HG03135 (cell line): ENCODE data around the gene ATOH7.
"Not testable (repeated sequence)": the region's sequence is repeated elsewhere in the genome, so short reads cannot be mapped to it uniquely, and the experiment has no call there.

Source experiments
- ATAC-seq: cut with Tn5 transposase; IDR thresholded peaks from one replicate; pipeline ENCODE4 v1.9.1; 2021; ENCODE audit warnings: mild to moderate bottlenecking, moderate library complexity; ENCODE audit not compliant: unreplicated experiment

The ATOH7 gene

DNA sequence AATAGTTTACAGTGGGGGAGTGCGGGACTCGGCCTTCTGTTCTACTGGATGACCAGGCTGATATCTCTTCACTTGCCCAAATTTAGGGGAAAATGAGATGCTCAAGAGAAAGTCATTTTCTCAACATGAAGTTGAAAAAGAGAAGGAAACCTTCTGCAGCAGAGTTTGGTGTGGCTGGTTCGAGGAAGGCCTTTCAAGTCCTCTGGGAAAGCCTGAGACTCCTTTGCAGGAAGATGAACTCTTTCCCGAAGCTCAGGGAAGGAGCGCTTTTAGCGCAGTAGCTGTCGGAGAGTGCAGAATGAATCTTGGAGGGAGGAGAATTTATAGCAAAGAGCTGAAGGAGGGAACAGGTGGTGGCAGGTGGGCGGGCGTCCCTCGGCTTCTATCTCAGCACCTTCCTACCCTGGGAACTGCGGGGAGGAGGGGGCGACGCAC, at the start of gene ATOH7:
Gene ATOH7 (minus strand): TSS at position 297 of the 435 bp plus-strand sequence. CDS start 436 bp downstream, outside the sequence.
- no peak for ATAC-seq

- ATAC-seq, result no peak
Measured at GRCh38 chr10:68280758-68281157, 48.8 kb upstream of the ATOH7 start.

DNA sequence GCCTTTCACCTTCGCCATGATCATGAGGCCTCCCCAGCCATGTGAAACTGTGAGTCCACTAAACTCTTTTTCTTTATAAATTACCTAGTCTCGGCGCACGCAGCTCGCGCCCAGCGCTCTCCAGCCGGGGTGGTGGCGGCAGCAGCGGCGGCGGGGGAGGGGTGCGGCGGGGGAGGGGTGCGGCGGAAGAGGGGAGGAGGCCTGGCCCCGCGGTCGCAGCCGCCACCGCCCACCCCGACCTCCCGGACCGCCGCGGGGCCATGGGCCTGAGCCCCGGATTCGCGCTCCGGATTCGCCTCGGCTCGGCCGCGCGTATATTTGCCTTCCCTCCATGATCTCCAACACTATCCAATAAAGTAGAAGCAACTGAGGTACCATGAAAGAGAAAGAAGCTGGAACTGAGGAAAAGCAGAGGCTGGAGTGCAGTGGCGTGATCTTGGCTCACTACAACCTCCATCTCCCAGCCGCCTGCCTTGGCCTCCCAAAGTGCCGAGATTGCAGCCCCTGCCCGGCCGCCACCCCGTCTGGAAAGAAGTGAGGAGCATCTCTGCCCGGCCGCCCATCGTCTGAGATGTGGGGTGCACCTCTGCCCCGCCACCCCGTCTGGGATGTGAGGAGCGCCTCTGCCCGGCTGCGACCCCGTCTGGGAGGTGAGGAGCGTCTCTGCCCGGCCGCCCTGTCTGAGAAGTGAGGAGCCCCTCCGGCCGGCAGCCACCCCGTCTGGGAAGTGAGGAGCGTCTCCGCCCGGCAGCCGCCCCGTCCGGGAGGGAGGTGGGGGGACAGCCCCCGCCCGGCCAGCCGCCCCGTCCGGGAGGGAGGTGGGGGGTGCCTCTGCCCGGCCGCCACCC, 47.2 kb upstream of the ATOH7 start:
- not testable (repeated sequence) for ATAC-seq

GRCh38 chr10:68277814-68278213, 45.9 kb upstream of the ATOH7 start:
- ATAC-seq, result not testable (repeated sequence)

- ATAC-seq, result no peak
Measured at GRCh38 chr10:68276224-68276623, 44.3 kb upstream of the ATOH7 start.

DNA sequence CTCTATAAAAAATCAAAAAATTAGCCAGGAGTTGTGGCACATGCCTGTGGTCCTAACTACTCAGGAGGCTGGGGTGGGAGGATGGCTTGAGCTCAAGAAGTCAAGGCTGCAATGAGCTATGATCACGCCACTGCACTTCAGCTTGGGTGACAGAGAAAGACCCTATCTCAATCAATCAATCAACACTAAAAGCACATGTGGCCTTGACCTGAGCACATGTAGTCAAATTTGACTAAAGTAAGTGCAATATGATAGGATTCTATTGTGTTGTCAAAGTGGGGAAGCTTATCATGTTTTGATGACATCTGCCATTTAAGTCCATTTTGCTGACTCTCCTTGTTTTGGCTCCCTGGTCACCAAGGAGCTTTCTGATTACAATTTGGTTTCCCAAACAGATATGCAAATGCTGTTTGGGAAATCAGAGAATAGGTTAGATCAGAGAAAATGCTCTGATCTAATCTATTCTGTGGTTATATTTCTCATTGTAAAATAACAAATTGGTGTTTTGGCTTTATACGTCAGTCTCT, 43.8 kb upstream of the ATOH7 start:
- no peak for ATAC-seq

GRCh38 chr10:68272833-68273232, 40.9 kb upstream of the ATOH7 start:
- ATAC-seq, result no peak

GRCh38 chr10:68271196-68271882, 39.4 kb upstream of the ATOH7 start:
- ATAC-seq, result no peak

- ATAC-seq, result no peak
Measured at GRCh38 chr10:68269562-68270290, 37.8 kb upstream of the ATOH7 start.

DNA sequence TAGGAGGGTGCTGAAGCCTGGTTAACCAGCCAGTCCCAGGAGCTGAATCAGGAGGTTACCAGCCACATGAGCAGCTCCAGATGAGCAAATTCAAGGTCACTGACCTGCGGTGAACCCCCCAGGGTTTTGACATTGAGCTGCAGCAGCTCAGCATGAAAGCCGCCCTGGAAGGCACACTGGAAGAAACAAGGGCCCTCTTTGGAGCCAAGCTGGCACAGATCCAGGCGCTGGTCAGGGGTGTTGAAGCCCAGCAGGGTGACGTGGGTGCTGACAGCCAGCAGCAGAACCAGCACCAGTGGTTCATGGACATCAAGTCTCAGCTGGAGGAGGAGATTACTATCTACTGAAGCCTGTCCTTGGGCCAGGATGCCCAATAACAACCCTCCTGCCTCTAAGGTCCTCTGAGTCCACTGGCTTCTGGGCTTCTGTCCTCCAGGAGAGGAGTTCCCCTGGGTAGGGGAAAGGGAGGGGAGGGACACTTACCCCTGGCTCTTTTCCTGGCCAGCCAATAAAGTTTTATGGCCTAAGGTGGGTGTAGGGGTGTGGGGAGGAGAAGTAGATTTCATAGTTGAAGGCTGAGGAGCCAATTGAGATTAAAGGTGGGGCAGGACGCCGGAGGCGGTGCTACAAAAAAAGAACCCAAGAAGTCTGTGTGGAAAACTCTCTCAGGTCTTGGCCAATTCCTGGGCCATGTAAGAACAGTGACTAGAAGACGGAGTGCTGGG, 29.4 kb upstream of the ATOH7 start:
- ATAC-seq, result no peak

- no peak for ATAC-seq
Measured at GRCh38 chr10:68253346-68253745, 21.4 kb upstream of the ATOH7 start.

- ATAC-seq, result peak; percentile 57
Measured at GRCh38 chr10:68251625-68252495, 19.9 kb upstream of the ATOH7 start.

DNA sequence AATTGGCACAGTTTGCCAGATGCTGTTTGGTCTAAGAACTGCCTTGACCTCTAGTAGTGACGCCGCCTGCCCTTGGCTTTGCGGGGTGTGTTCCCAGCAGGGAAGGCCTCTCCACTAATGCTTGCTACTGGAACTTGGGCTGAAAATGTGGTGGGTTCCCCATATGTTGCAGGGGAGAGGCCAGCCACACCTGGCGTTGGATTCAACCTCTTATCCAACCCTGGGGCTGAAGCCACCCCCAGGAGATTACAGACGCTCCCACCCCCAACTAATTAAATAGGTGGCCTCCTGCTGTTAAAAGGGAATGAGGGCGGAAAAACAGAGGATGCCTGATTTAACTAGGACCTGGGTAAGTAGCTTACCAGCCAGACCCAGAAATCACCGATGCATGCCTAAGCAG, 19.2 kb upstream of the ATOH7 start:
- no peak for ATAC-seq

DNA sequence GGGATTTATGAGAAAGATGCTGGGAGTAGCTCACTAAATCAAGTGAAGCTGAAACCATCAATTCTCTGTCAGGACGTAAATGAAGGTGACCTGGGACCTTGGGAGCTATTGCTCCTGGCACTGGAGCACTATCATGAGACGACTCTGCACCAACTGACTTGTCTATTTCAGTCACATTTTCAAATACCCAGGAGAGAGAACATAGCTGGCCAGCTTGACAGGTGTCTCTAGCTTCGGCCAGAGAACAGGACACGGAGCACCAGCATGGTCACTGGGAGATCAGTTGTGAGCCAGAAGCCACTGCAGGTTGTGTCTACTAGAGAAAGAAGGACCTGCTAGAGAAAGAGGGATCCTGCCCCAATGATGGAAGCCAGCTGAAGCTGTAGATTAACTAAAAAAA, 17.4 kb upstream of the ATOH7 start:
- ATAC-seq, result no peak

DNA sequence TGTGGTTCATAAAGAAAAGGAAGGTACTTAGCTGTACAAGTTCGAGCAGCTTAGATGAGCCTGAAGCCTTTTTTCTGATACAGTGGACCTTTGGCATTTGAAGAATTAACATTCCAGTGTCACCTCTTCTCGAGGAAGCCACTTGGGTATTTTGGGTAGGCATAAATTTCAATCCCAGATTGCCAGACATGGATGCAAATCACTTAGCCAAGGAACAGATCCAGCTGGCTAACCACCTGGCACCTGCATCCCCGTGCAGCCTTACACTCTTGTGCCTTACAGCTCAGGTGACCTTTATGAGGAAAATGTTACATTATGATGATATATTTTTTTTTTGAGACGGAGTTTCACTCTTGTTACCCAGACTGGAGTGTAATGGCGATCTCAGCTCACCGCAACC, 16.0 kb upstream of the ATOH7 start:
- ATAC-seq, result no peak

- ATAC-seq, result not testable (repeated sequence)
Measured at GRCh38 chr10:68246397-68246796, 14.5 kb upstream of the ATOH7 start.

DNA sequence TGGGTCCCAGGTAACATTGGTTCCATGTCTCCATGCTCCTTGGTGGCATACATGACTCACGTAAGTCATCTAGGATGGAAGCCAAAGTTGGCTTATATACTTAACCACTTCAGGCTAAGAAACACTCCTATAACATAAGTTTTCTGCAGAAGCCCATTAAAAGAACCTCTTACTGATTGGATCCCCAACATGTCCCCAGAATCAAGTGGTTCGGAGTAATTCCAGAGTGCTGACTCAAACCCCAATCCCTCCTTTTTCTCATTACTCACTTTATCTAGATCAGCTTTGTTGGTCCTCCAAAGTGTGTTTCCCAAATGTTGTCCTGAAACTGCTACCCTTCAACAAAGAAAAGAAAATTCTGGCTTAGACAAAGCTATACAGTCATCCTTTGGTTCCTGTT, 10.1 kb upstream of the ATOH7 start:
- no peak for ATAC-seq

DNA sequence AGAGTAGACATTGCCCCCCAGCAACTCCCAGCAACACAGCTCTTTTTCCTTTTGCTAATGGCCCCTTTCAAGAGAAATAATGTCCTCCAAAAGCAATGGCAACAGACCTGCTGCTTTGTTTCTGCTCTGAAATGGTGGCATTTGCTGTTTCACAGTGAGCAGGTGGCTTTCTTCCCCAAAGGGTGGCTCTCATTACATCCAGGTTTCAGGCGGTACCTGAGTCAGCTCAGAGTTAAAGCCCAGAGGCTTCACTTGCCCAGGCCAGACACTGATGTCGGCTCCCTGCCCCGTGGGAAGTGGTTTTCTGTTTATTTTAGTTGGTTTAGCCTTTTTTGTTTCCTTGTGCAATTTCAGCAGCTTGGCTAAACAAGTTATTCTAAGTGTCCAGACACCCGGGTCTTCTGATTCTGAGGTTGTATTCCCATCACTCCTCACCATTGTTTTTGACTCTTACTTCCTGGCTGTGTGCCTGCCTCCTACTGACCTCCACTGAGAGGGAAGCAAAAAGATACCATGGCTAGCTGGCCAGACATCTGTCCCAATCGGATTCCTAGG, 7.8 kb upstream of the ATOH7 start:
- ATAC-seq, result no peak

- ATAC-seq, result no peak
Measured at GRCh38 chr10:68239069-68239468, 7.2 kb upstream of the ATOH7 start.
